HL-60 (cell line): ENCODE data around the gene TAS2R39.
"Not testable (repeated sequence)": the region's sequence is repeated elsewhere in the genome, so short reads cannot be mapped to it uniquely, and the experiment has no call there.

ENCODE experiments used
- DNase-seq, 2 experiments: peaks; one replicate each; pipeline ENCODE4 v3.0.0-alpha.2; 2010 to 2020; ENCODE audit warnings: low read depth in 1 of 2, low spot score in 1 of 2
- H3K27ac ChIP-seq: fragments of 250-450 bp; sonication (Bioruptor Pico); replicated peaks from 2 replicates; pipeline ENCODE4 v1.5.1; 2020; ENCODE audit warnings: mild to moderate bottlenecking, moderate library complexity
- H3K27me3 ChIP-seq: fragments of 250-450 bp; sonication (Bioruptor Pico); 2 replicates; pipeline ENCODE4 v1.5.1; 2021; ENCODE audit warnings: mild to moderate bottlenecking, moderate library complexity; ENCODE audit not compliant: insufficient read depth, poor library complexity, severe bottlenecking
- H3K4me3 ChIP-seq: replicated peaks from 2 replicates; pipeline ENCODE4 v1.5.1; 2011; ENCODE audit warnings: mild to moderate bottlenecking, control low read depth, low read length; ENCODE audit not compliant: insufficient read depth
- GABPA ChIP-seq: IDR thresholded peaks from 2 replicates; pipeline ENCODE4 v1.6.1; 2012; ENCODE audit warnings: low read depth
- POLR2AphosphoS5 ChIP-seq: IDR thresholded peaks from 2 replicates; pipeline ENCODE4 v1.6.1; 2012; ENCODE audit warnings: low read depth
- SPI1 ChIP-seq: IDR thresholded peaks from 2 replicates; pipeline ENCODE4 v1.6.1; 2012; ENCODE audit warnings: low read depth, mild to moderate bottlenecking, borderline replicate concordance
- TF ChIP-seq, protein P1 (sequence below): IDR thresholded peaks from one replicate; pipeline ENCODE4 v1.5.1; 2011; ENCODE audit warnings: low read length, control low read depth, inconsistent platforms; ENCODE audit not compliant: insufficient read depth
- TF ChIP-seq, protein P2 (sequence below): IDR thresholded peaks from 2 replicates; pipeline ENCODE4 v1.6.1; 2012; ENCODE audit warnings: low read depth; ENCODE audit not compliant: insufficient replicate concordance

Gene TAS2R39

DNA sequence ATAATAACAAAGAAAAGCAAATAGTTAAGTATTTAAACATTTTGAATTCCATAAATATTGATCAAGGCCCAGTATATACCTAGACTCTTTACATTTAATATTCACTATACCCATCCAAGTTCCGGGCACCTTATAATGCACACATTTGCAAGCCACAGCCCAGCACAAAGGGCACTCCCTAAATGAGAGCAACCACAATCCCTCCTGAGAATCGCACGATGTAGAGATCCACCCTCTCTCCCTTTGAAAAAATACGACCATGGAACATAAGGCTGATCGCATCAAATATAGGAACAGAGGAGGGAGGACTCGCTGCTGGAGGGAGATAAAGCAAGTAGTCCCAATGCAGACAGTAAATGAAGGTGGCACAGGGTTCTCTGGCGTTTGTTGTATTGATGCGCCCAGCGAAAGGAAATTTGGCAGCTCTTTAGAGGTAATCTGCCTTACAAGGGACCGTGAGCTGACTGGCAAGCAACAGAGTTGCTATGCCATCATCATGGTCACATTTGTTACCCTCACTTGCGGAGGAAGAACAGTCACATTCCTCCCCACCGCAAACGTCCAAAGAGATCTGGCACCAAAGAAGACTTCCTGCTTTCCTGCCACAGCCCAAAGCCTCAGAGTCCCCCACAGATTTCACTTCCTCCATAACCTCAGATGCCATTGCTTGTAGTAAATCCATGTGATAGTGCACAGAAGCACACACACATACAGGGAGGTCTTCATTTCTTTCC is 22.5 kb downstream of the TAS2R39 start:
- Histone ChIP-seq H3K27me3 (no peaks in the 10 kb centered on the region), H3K4me3 (no peak overlapping the region), H3K27ac (peak overlapping the region; percentile 70)
- DNase-seq: peak; percentile 68 to 91
- TF ChIP-seq, protein P1, sequence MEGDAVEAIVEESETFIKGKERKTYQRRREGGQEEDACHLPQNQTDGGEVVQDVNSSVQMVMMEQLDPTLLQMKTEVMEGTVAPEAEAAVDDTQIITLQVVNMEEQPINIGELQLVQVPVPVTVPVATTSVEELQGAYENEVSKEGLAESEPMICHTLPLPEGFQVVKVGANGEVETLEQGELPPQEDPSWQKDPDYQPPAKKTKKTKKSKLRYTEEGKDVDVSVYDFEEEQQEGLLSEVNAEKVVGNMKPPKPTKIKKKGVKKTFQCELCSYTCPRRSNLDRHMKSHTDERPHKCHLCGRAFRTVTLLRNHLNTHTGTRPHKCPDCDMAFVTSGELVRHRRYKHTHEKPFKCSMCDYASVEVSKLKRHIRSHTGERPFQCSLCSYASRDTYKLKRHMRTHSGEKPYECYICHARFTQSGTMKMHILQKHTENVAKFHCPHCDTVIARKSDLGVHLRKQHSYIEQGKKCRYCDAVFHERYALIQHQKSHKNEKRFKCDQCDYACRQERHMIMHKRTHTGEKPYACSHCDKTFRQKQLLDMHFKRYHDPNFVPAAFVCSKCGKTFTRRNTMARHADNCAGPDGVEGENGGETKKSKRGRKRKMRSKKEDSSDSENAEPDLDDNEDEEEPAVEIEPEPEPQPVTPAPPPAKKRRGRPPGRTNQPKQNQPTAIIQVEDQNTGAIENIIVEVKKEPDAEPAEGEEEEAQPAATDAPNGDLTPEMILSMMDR: no peak
- TF ChIP-seq POLR2AphosphoS5 (peak; percentile 92), SPI1 (peak; percentile 96)

DNA sequence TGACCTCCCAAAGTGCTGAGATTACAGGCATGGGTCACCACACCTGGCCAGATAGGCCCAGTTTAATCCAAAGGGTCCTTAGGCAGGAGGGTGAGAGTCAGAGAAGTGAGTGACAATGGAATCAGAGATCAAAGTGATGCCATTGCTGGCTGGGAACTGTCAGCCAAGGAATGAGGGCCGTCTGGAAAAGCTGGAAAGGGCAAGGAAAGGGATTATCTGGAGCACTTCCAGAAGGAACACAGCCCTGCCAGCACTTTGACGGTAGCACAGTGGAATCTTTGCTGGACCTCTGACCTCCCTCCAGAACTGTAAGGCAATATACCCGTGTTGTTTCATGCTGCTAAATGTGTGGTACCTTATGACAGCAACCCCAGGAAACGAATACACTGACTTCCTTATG is 27.3 kb downstream of the TAS2R39 start:
- no peaks in the 10 kb centered on the region for H3K27me3 ChIP-seq
- no peak overlapping the region for H3K4me3 ChIP-seq
- TF ChIP-seq, protein P1: no peak
- TF ChIP-seq POLR2AphosphoS5 (no peak), SPI1 (no peak), GABPA (no peak)
- TF ChIP-seq, protein P2, sequence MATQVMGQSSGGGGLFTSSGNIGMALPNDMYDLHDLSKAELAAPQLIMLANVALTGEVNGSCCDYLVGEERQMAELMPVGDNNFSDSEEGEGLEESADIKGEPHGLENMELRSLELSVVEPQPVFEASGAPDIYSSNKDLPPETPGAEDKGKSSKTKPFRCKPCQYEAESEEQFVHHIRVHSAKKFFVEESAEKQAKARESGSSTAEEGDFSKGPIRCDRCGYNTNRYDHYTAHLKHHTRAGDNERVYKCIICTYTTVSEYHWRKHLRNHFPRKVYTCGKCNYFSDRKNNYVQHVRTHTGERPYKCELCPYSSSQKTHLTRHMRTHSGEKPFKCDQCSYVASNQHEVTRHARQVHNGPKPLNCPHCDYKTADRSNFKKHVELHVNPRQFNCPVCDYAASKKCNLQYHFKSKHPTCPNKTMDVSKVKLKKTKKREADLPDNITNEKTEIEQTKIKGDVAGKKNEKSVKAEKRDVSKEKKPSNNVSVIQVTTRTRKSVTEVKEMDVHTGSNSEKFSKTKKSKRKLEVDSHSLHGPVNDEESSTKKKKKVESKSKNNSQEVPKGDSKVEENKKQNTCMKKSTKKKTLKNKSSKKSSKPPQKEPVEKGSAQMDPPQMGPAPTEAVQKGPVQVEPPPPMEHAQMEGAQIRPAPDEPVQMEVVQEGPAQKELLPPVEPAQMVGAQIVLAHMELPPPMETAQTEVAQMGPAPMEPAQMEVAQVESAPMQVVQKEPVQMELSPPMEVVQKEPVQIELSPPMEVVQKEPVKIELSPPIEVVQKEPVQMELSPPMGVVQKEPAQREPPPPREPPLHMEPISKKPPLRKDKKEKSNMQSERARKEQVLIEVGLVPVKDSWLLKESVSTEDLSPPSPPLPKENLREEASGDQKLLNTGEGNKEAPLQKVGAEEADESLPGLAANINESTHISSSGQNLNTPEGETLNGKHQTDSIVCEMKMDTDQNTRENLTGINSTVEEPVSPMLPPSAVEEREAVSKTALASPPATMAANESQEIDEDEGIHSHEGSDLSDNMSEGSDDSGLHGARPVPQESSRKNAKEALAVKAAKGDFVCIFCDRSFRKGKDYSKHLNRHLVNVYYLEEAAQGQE: no peak
- H3K27ac ChIP-seq: no peak overlapping the region
- no peak for DNase-seq

DNA sequence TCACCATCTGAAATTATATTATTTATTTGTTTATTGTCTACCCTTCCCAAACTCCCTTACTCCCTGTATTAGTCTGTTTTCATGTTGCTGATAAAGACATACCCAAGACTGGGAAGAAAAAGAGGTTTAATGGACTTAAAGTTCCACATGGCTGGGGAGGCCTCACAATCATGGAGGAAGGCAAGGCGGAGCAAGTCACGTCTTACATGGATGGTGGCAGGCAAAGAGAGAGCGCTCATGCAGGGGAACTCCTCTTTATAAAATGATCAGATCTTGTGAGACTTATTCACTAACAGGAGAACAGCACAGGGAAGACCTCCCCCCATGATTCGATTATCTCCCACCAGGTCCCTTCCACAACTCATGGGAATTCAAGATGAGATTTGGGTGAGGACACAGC is 30.3 kb downstream of the TAS2R39 start:
- not testable (repeated sequence) for H3K27ac ChIP-seq, H3K27me3 ChIP-seq, H3K4me3 ChIP-seq, DNase-seq

DNA sequence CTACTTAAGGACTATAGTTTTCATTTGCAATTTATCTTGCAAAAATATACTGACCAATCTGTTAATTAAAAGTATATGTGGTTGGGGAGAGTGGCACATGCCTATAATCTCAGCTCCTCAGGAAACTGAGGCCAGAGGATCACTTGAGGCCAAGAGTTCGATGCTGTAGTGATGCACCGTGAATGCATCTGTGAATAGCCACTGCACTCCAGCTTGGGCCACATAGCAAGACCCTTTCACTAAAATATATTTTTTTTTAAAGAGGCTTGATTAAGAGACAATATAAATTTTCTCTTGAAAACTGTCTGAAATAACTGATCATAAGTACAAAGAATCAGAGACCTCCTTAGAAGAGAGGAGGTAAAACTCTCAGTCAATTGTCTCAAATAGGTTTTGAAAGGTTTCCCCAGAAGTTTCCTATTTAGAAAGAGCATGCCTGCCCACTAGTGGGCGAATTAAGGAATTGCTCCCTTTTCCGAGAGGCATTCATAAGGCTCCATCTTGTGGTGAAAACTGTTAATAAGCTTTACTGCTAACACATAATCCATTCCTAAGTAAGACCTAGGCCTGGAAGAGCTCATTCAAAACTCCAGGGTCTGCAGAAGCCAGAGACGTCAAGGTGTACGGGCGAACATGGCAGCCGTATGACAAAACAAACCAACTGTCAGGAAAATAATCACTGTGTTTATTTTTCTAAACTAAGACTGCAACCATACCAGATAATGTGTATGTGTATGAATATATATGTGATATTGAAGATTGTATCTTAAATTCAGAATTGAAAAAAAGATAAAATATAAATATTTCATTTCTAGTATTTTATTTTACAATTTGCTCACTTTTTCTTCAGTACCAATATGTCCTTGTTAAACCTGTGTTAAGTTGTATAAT is 31.8 kb downstream of the TAS2R39 start:
- Histone ChIP-seq H3K4me3 (no peak overlapping the region), H3K27ac (no peak overlapping the region), H3K27me3 (no peaks in the 10 kb centered on the region)
- peak; percentile 63 to 76 for DNase-seq
- TF ChIP-seq, protein P1: peak; percentile 99
- TF ChIP-seq GABPA: no peak
- TF ChIP-seq POLR2AphosphoS5: no peak

DNA sequence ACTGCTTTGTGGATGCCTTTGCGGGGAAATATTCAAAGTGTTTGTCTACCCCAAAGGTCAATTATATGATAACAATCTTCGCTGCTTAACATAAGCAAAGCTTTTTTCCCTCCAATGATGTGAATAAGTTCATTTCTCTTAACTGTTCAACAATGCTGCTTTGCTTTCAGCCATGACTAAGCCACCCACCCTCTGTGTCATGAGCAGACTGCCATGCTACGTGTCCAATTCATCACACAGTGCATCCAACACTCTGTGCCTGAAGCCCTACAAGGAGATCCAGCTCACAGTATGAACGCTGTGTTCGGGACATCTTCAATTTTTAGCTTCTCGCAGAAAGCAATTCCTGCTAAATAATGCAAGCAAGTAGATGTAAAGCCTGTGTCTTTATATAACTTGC is 32.9 kb downstream of the TAS2R39 start:
- Histone ChIP-seq H3K27me3 (no peaks in the 10 kb centered on the region), H3K27ac (no peak overlapping the region), H3K4me3 (no peak overlapping the region)
- TF ChIP-seq, protein P2: no peak
- TF ChIP-seq, protein P1: no peak
- TF ChIP-seq GABPA (no peak), SPI1 (no peak), POLR2AphosphoS5 (no peak)
- DNase-seq: no peak
